Stimulated activated CD4-positive, alpha-beta T cell treated with anti-CD3 and anti-CD28 coated beads, Interleukin-2, amount 100 ng/mL, for 48 hours (primary cell): Measurements from ENCODE around the gene PROX2.

ENCODE experiments used
- DNase-seq, 2 donors: peaks; one replicate each; pipeline ENCODE4 v3.0.0-alpha.2; 2020

Gene PROX2

GRCh38 chr14:74871819-74872218, 4.1 kb downstream of the PROX2 start:
- DNase-seq, result no peak

DNA sequence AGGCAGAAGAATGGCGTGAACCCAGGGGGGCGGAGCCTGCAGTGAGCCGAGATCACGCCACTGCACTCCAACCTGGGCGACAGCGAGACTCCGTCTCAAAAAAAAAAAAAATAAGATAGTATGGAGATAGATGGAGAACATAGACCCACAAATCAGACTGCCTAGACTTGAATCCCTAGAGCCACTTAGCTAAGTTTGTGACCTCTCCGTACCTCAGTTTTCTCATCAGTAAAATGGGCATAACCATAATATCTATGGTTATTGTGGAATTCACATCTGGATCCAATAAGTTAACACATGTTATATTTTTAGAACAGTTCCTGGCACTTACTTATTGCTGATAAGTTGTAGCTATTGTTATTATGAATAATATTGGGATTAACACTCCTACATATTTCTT, 7.2 kb downstream of the PROX2 start:
- no peak for DNase-seq

- peak in 1 of 2 donors; percentile 41 for DNase-seq
These were observed 8.3 kb downstream of the PROX2 start for GRCh38 chr14:74867673-74868072.

GRCh38 chr14:74866708-74867389, 9.1 kb downstream of the PROX2 start:
- no peak for DNase-seq

GRCh38 chr14:74865156-74865555, 10.8 kb downstream of the PROX2 start:
- no peak for DNase-seq

GRCh38 chr14:74864198-74864597, 11.7 kb downstream of the PROX2 start:
- DNase-seq, result no peak

GRCh38 chr14:74863274-74863673, 12.7 kb downstream of the PROX2 start:
- no peak for DNase-seq

DNA sequence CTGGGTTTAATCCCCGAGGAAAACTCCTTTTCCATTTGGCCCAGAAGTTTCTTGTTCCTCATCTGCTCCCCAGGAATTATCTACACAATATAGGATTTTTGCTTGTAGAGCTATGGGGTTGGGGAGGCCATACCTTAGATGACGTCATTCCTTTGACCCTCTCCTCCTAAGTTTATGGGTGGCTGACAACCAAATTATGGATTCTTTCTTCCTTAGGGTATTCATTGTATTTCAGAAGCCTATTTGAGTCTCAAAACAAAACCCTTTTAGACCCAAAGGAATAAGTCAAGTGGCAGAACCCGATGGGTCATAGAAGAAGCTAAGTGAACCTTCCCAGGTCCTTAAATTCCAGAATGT, 14.2 kb downstream of the PROX2 start:
- no peak for DNase-seq

GRCh38 chr14:74860899-74861733, 14.8 kb downstream of the PROX2 start:
- peak; percentile 95 to 99 for DNase-seq

GRCh38 chr14:74859757-74860552, 16.0 kb downstream of the PROX2 start:
- DNase-seq, result no peak

DNA sequence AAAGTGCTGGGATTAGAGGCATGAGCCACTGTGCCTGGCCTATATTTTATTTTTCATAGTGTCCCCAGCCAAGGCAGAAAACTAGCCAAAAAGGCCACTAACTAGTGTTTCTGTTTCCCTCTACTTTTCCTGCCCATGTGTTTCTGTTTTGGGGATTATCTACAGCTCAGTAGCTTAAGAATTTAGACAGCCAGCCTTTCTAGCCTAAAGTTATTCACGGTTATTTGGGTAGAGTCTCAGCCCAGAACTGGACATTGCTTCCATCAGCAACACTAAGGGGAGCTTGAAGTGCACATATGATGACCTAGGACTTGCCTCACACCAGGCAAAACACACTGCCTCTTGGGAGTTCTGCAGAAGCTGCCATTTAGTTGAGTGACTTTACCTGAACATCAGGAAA, 17.9 kb downstream of the PROX2 start:
- DNase-seq, result no peak

DNA sequence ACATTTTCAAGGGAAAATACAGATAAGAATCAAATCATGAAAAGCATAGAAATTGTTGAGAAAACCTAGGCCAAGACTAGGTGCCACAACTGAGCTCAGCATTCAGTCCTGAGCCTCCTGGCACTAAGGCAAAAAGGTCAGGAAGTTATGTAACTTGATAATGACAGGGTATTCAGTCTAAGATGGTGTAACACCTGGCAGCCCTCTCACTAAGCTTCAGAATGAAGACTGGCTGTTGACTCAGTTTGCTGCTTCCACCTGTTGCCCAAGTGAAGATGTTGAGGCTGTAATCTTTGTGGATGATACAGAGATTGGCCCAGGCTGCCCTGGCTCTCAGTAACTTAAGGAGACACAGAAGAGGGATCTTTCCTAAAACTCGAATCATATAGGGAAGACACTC, 19.6 kb downstream of the PROX2 start:
- DNase-seq, result no peak

DNA sequence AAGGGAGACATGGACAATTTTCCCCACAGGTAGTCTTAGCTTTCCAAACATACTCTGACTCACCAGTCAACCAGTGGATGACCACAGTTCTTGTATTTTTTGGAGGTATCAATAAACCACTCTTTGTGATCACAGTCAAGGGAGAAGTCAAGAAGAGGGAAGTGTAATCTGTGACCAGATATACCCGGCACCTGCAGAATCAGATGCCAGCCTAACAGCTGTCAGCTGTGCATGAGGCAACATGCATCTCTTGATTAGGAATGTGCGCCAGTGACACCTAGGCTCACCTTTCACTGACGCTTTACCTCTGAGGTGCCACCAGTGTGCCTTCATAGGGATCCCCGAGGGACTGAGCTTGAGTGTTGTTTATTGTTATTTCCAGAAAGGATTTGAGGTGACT, 20.0 kb downstream of the PROX2 start:
- DNase-seq, result no peak

- no peak for DNase-seq
These were observed 20.9 kb downstream of the PROX2 start for GRCh38 chr14:74855021-74855420.

DNA sequence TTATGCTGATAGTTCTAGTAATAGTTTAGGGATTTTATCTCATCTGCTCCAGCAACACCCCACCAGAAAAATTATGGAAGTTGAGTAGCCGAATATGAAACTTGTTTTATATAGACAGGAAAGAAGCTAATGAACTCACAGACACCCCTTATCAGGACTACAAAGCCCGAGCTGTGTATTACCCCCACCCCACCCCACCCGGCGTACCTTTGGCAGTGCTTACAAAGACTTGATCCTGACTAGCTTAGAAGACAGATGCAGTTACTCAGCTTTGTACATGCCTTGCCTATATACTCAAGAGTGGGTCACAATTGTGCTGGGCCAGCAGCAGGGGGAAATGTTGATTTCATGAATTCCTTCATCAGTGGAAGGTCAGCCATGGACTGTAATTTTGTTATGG, 22.4 kb downstream of the PROX2 start:
- DNase-seq, result no peak

GRCh38 chr14:74852922-74853530, 22.9 kb downstream of the PROX2 start:
- DNase-seq, result no peak

DNA sequence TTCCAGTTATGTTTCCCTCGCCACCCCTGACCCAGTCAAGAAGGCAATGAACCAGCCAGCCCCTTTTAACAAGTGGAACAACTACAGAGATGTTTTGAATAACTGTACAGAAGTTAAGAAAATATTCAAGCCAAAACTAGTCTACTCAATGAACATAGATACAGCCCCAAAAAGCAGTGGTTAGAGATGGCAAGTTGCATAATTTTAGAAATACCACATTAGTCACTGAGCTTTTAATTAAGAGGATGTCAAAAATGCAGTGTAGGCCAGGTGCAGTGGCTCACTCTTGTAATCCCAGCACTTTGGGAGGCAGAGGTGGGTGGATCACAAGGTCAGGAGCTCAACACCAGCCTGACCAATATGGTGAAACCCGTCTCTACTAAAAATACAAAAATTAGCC, 27.2 kb downstream of the PROX2 start:
- DNase-seq, result no peak

GRCh38 chr14:74846968-74847665, 28.8 kb downstream of the PROX2 start:
- no peak for DNase-seq

DNA sequence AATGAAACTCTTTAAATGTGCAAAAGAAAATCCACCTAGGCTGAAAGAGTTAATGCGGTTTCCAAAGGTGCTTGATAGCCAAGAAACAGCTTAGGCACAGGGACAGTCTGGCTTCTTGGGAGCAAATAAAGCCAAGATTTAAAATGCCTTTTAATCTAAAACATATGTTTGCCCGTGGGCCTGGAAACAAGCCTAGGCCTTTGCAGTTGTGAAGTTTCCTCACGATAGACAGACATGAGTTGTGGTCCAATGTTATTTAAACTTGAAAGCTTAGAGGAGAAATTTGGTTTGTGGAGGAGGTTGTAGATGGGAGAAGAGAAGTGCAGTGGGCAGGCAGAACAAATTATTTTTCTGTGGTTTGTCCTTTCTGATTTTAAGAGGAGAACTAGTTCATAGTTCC, 29.8 kb downstream of the PROX2 start:
- no peak for DNase-seq

- no peak for DNase-seq
These were observed 32.3 kb downstream of the PROX2 start for GRCh38 chr14:74843653-74844052.

GRCh38 chr14:74841230-74842207, 34.4 kb downstream of the PROX2 start:
- DNase-seq, result no peak
